ENCODE measurements around the gene ACAD11. TPM values are rescaled to one million over a fixed set of nuclear protein-coding genes. Genes with fewer than 3 reads are reported as not detected.
A peak's percentile ranks its signal among the peaks of the same experiment; 100 is the strongest.

ACAD11 gene
- total RNA-seq, 1 experiment from 2014 or later: 20.3 TPM

GRCh38 chr3:132662212-132662611, 2.6 kb upstream of the ACAD11 start (continued):
- TF ChIP-seq, protein P1, sequence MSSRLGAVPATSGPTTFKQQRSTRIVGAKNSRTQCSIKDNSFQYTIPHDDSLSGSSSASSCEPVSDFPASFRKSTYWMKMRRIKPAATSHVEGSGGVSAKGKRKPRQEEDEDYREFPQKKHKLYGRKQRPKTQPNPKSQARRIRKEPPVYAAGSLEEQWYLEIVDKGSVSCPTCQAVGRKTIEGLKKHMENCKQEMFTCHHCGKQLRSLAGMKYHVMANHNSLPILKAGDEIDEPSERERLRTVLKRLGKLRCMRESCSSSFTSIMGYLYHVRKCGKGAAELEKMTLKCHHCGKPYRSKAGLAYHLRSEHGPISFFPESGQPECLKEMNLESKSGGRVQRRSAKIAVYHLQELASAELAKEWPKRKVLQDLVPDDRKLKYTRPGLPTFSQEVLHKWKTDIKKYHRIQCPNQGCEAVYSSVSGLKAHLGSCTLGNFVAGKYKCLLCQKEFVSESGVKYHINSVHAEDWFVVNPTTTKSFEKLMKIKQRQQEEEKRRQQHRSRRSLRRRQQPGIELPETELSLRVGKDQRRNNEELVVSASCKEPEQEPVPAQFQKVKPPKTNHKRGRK (CRISPR knock-in tag; IDR thresholded peaks at IDR 0.05; ENCODE audit: borderline replicate concordance): no peak

GRCh38 chr3:132661101-132661500, 1.5 kb upstream of the ACAD11 start:
- H3K27me3 Mint-ChIP-seq (ENCODE audit: low read depth): no peaks in the 10 kb centered on the region
- ChIA-PET CTCF (interaction anchor here (0.6 to 3.3 kb wide), 3 partner anchors 9 to 19 kb away, joined by 3 to 17 read pairs (median 17); no protein-coding TSS in a partner anchor), POLR2A (interaction anchor here (0.8 to 0.9 kb wide), 2 partner anchors 25 to 61 kb away, joined by 4 to 6 read pairs; partner anchors contain the start of gene NPHP3)
- TF ChIP-seq ZBTB43 (CRISPR knock-in tag; IDR thresholded peaks at IDR 0.05) (no peak), MAX (CRISPR knock-in tag; IDR thresholded peaks at IDR 0.05) (no peak), CREB1 (CRISPR knock-in tag; IDR thresholded peaks at IDR 0.05) (no peak), GRHL2 (CRISPR knock-in tag; IDR thresholded peaks at IDR 0.05; ENCODE audit: insufficient replicate concordance, severe bottlenecking) (no peak), PRRX2 (CRISPR knock-in tag; IDR thresholded peaks at IDR 0.05) (no peak), NFYB (CRISPR knock-in tag; conservative IDR thresholded peaks at IDR 0.05; ENCODE audit: low read depth) (no peak), ZNF423 (CRISPR knock-in tag; IDR thresholded peaks at IDR 0.05) (no peak), ZNF396 (CRISPR knock-in tag; IDR thresholded peaks at IDR 0.05; ENCODE audit: borderline replicate concordance) (no peak), ESRRA (CRISPR knock-in tag; IDR thresholded peaks at IDR 0.05; ENCODE audit: borderline replicate concordance) (no peak), TEAD1 (CRISPR knock-in tag; IDR thresholded peaks at IDR 0.05) (no peak), FOXK1 (CRISPR knock-in tag; IDR thresholded peaks at IDR 0.05) (no peak), FOXJ3 (CRISPR knock-in tag; IDR thresholded peaks at IDR 0.05; ENCODE audit: borderline replicate concordance) (no peak), TEAD4 (CRISPR knock-in tag; IDR thresholded peaks at IDR 0.05) (no peak)
- TF ChIP-seq, protein P2, sequence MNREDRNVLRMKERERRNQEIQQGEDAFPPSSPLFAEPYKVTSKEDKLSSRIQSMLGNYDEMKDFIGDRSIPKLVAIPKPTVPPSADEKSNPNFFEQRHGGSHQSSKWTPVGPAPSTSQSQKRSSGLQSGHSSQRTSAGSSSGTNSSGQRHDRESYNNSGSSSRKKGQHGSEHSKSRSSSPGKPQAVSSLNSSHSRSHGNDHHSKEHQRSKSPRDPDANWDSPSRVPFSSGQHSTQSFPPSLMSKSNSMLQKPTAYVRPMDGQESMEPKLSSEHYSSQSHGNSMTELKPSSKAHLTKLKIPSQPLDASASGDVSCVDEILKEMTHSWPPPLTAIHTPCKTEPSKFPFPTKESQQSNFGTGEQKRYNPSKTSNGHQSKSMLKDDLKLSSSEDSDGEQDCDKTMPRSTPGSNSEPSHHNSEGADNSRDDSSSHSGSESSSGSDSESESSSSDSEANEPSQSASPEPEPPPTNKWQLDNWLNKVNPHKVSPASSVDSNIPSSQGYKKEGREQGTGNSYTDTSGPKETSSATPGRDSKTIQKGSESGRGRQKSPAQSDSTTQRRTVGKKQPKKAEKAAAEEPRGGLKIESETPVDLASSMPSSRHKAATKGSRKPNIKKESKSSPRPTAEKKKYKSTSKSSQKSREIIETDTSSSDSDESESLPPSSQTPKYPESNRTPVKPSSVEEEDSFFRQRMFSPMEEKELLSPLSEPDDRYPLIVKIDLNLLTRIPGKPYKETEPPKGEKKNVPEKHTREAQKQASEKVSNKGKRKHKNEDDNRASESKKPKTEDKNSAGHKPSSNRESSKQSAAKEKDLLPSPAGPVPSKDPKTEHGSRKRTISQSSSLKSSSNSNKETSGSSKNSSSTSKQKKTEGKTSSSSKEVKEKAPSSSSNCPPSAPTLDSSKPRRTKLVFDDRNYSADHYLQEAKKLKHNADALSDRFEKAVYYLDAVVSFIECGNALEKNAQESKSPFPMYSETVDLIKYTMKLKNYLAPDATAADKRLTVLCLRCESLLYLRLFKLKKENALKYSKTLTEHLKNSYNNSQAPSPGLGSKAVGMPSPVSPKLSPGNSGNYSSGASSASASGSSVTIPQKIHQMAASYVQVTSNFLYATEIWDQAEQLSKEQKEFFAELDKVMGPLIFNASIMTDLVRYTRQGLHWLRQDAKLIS (CRISPR knock-in tag; IDR thresholded peaks at IDR 0.05; ENCODE audit: borderline replicate concordance): no peak
- ATAC-seq (no peak), DNase-seq (ENCODE audit: low spot score) (no peak)
- H3K4me3 Mint-ChIP-seq: peak overlapping the region; percentile 86
- 0 out of 2 replicates have a peak, but pooled peaks cover 1% of the 10 kb centered on the region for H3K36me3 Mint-ChIP-seq
- no peak overlapping the region for H3K27ac Mint-ChIP-seq
- H3K4me1 Mint-ChIP-seq: peaks cover 18% of the 10 kb centered on the region
- H3K9me3 Mint-ChIP-seq: no peaks in the 10 kb centered on the region

- no peaks in the 10 kb centered on the region for H3K27me3 Mint-ChIP-seq (ENCODE audit: low read depth)
- H3K4me1 Mint-ChIP-seq: peaks cover 18% of the 10 kb centered on the region
- ChIA-PET CTCF (interaction anchor here (0.6 to 3.3 kb wide), 4 partner anchors 10 to 243 kb away, joined by 3 to 17 read pairs (median 11); partner anchors contain the start of gene DNAJC13), POLR2A (interaction anchor here (0.9 kb wide), 1 partner anchor 61 kb away, joined by 4 read pairs; the partner anchor contains the start of gene NPHP3)
- H3K36me3 Mint-ChIP-seq: no peaks in the 10 kb centered on the region
- H3K4me3 Mint-ChIP-seq: peak overlapping the region; percentile 86
- TF ChIP-seq, protein P3, sequence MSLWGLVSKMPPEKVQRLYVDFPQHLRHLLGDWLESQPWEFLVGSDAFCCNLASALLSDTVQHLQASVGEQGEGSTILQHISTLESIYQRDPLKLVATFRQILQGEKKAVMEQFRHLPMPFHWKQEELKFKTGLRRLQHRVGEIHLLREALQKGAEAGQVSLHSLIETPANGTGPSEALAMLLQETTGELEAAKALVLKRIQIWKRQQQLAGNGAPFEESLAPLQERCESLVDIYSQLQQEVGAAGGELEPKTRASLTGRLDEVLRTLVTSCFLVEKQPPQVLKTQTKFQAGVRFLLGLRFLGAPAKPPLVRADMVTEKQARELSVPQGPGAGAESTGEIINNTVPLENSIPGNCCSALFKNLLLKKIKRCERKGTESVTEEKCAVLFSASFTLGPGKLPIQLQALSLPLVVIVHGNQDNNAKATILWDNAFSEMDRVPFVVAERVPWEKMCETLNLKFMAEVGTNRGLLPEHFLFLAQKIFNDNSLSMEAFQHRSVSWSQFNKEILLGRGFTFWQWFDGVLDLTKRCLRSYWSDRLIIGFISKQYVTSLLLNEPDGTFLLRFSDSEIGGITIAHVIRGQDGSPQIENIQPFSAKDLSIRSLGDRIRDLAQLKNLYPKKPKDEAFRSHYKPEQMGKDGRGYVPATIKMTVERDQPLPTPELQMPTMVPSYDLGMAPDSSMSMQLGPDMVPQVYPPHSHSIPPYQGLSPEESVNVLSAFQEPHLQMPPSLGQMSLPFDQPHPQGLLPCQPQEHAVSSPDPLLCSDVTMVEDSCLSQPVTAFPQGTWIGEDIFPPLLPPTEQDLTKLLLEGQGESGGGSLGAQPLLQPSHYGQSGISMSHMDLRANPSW (CRISPR knock-in tag; conservative IDR thresholded peaks at IDR 0.05; ENCODE audit: low read depth): no peak
- TF ChIP-seq SMAD3 (CRISPR knock-in tag; IDR thresholded peaks at IDR 0.05; ENCODE audit: borderline replicate concordance) (no peak), CREB1 (CRISPR knock-in tag; IDR thresholded peaks at IDR 0.05) (no peak), ZNF671 (CRISPR knock-in tag; IDR thresholded peaks at IDR 0.05) (no peak), E2F1 (CRISPR knock-in tag; IDR thresholded peaks at IDR 0.05) (no peak)
- H3K27ac Mint-ChIP-seq: peak overlapping the region; percentile 68
- ATAC-seq (no peak), DNase-seq (ENCODE audit: low spot score) (no peak)
- H3K9me3 Mint-ChIP-seq: no peaks in the 10 kb centered on the region
Measured at GRCh38 chr3:132660811-132661070, 1.1 kb upstream of the ACAD11 start.

Measured in WTC11 (cell line).